Activated CD8-positive, alpha-beta memory T cell treated with anti-CD3 and anti-CD28 coated beads, Interleukin-2, amount 50 U/mL, for 4 hours (primary cell): Measurements from ENCODE around the gene EIF4H.

Experiments
- DNase-seq: peaks from one replicate; pipeline ENCODE4 v3.0.0-alpha.2; 2020

Gene EIF4H

GRCh38 chr7:74228951-74229900, 55.1 kb downstream of the EIF4H start:
- no peak for DNase-seq

- DNase-seq = no peak
These were observed 56.5 kb downstream of the EIF4H start for GRCh38 chr7:74230446-74231231.

- DNase-seq = no peak
These were observed 57.1 kb downstream of the EIF4H start for GRCh38 chr7:74231232-74231590.

GRCh38 chr7:74233655-74234285, 59.6 kb downstream of the EIF4H start:
- DNase-seq = no peak

GRCh38 chr7:74235518-74236268, 61.5 kb downstream of the EIF4H start:
- DNase-seq = no peak

- DNase-seq = no peak
These were observed 62.1 kb downstream of the EIF4H start for GRCh38 chr7:74236284-74236683.

- DNase-seq = no peak
These were observed 66.3 kb downstream of the EIF4H start for GRCh38 chr7:74240482-74240881.

- DNase-seq = no peak
These were observed 67.9 kb downstream of the EIF4H start for GRCh38 chr7:74242122-74242443.

GRCh38 chr7:74246497-74246896, 72.3 kb downstream of the EIF4H start:
- DNase-seq = no peak
